GM19043 (cell line): ENCODE measurements around the gene DDX31.
"Not testable (repeated sequence)": the region's sequence is repeated elsewhere in the genome, so short reads cannot be mapped to it uniquely, and the experiment has no call there.

Experiments
- ATAC-seq: cut with Tn5 transposase; IDR thresholded peaks from one replicate; pipeline ENCODE4 v1.9.1; 2021; ENCODE audit warnings: low read depth; ENCODE audit not compliant: unreplicated experiment

The DDX31 gene

GRCh38 chr9:132669698-132670456 lies at the start of gene DDX31:
Gene DDX31 (minus strand): TSS chr9:132669983. CDS start chr9:132669934, 49 bp downstream.
- peak; percentile 68 for ATAC-seq

- not testable (repeated sequence) for ATAC-seq
Observed at GRCh38 chr9:132718381-132718928, 48.7 kb upstream of the DDX31 start.

GRCh38 chr9:132717326-132717945 lies 47.7 kb upstream of the DDX31 start:
- ATAC-seq: no peak

DNA sequence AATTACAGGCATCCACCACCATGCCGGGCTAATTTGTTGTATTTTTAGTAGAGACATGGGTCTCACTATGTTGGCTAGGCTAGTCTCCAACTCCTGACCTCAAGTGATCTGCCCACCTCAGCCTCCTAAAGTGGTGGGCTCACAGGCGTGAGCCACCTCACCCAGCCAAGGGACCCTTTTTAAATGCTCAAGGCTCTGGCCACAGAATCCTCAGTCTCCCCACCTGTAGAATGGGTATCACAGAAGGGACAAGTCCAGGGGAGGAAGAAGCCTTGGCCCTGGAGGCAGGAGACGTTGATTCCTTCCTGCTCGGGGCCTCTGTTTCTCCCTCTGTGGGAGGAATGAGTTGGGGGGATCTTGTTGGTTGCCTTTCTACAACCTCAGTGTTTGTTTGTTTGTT lies 46.2 kb upstream of the DDX31 start:
- no peak for ATAC-seq

GRCh38 chr9:132712753-132713152 lies 43.0 kb upstream of the DDX31 start:
- ATAC-seq: no peak

DNA sequence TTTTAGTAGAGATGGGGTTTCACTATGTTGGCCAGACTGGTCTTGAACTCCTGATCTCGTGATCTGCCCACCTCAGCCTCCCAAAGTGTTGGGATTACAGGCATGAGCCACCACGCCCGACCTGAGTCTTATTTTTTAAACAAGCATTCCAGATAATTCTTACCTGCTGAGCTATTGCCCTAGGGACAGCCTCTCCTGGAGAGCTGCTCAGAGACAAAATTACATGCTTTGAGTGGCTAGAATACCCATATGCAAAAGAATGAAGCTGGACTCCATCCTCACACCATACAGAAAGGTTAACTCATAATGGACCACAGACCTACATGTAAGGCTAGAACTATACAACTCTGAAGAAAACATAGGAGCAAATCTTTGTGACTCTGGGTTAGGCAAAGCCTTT lies 42.1 kb upstream of the DDX31 start:
- ATAC-seq: no peak

DNA sequence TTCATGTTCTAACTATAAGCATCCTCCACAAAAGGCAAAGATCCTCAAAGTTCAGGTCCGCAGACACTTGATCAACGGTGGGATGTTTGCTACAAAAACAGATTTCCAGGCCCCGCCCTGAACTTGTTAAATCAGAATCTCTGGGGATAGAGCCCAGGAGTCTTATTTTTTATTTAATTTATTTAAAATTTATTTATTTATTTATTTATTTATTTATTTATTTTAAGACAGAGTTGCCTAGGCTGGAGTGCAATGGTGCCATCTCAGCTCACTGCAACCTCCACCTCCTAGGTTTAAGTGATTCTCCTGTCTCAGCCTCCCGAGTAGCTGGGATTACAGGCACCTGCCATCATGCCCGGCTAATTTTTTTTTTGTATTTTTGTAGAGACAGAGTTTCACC lies 41.4 kb upstream of the DDX31 start:
- ATAC-seq: not testable (repeated sequence)

DNA sequence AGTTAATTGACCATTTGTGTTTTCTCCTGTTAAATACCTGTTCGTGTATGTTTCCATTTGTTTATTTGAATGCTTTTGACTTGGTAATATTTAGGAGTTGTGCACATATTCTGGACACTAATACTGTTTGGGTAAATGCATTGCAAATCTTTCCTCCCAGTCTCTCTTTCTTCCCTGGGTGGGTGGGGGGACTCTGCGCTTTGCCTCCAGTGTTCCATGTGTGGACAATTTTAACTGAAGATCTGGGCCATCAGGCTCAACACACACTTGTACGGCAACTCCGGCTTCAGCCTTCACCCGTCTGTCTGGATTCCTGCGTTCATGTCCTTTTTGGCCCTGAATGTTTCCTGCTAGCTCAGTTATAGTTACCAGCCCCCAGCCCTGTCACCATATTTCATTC lies 40.5 kb upstream of the DDX31 start:
- no peak for ATAC-seq

GRCh38 chr9:132708769-132709430 lies 39.1 kb upstream of the DDX31 start:
- no peak for ATAC-seq

GRCh38 chr9:132708239-132708638 lies 38.5 kb upstream of the DDX31 start:
- no peak for ATAC-seq

- ATAC-seq: no peak
Observed at GRCh38 chr9:132703336-132703735, 33.6 kb upstream of the DDX31 start.

GRCh38 chr9:132702254-132702653 lies 32.5 kb upstream of the DDX31 start:
- ATAC-seq: no peak

DNA sequence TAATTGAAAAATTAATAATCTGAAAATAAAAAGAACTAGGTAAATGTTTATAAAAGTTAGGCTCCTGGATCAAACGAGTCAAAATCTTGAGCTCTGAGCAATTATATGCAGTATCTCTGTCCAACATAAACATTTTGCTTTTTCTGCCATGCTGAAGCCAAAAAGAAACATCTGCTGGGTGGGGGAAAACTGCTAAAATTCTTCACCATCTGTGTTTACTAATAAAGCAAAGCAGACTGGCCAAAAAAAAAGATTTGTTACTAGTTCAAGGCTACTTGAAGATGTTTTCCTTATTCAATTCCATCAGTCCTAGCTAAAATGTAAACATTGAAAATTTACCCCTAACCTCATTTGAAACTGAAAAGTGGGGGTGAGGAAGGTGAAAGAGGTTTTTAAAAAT lies 30.2 kb upstream of the DDX31 start:
- no peak for ATAC-seq

DNA sequence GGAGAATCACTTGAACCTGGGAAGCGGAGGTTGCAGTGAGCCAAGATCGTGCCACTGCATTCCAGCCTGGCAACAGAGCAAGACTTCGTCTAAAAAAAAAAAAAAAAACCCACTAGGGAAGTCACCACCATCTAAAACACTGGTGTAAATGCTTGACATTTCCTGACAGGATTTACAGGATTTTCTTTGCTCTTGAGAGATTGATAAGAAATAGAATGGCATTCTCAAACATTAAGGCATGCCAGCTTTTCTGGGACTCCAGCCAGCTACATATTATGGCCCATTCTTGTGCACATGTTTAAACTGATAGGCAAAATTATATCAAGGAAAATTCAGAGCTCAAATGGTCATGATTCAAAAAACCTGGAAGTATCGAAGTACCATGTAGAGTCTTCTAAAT lies 29.2 kb upstream of the DDX31 start:
- ATAC-seq: no peak

DNA sequence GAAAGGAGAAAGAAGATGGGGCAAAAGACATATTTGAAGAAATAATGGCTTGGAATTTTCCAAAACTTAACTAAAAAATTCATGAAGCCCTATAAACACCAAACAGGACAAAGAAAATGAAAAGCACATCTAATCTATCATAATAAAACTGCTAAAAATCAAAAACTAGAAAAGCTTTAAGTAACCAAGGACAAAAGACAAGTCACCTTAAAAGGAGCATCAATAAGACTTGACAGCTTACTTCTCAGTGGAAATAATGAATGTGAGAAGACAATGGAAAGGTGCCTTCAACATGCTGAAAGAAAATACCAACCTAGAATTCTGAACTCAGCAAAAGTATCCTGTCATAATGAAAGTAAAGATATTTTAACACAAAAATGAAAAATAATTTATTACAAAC lies 27.4 kb upstream of the DDX31 start:
- ATAC-seq: no peak

DNA sequence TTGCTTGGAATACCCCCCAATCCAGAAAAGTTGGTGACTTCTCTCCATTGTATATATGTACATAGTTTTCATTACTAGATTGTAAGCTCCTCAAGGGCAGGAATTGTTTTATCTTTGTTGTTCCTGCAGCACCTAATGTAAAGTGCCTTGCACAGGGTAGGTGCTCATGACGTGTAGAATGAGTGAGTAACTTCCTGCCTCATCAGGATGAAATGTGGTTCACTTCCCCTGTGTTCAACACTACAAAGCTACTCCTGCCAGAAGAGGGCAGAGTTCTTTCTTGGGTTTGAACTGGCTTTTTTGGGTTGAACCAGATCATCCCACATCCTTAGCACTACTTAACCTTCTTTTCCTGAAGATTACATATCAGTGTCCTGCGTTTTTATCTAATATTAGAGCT lies 24.4 kb upstream of the DDX31 start:
- ATAC-seq: no peak

DNA sequence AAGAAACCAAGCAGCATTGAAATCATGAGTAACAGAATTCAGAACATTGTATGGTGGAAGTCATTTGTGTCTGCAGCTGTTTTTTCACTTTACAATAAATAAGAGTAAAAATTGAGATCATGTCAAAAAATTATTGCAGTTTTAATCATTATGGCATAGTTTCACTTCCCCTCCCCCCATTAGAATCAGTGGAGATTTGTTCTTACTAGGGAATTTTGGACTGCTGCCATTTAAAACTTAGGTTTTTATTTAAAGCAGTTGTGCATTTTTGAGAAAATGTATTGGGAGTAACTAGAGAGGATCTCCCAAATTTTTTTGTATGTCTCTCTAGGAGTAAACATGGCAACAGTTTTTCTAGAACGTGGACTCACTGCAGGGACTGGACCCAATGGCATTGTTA lies 20.9 kb upstream of the DDX31 start:
- no peak for ATAC-seq

- ATAC-seq: no peak
Observed at GRCh38 chr9:132683873-132684272, 14.1 kb upstream of the DDX31 start.

DNA sequence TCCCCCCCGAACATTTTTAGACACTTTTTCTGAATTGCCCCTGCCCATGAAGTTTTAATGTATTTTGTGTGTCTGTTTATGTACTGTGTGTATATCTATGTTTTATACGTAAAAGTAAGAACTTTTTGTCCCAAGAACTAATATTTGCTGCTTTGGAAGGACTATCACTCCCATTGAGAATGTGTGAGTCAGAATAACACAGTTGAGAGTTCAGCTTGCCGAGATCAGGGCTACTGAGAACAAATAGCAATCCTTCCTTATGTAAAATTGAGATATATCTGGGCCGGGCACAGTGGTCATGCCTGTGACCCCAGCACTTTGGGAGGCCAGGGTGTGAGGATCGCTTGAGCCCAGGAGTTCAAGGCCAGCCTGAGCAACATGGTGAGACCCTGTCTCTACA lies 11.8 kb upstream of the DDX31 start:
- no peak for ATAC-seq

DNA sequence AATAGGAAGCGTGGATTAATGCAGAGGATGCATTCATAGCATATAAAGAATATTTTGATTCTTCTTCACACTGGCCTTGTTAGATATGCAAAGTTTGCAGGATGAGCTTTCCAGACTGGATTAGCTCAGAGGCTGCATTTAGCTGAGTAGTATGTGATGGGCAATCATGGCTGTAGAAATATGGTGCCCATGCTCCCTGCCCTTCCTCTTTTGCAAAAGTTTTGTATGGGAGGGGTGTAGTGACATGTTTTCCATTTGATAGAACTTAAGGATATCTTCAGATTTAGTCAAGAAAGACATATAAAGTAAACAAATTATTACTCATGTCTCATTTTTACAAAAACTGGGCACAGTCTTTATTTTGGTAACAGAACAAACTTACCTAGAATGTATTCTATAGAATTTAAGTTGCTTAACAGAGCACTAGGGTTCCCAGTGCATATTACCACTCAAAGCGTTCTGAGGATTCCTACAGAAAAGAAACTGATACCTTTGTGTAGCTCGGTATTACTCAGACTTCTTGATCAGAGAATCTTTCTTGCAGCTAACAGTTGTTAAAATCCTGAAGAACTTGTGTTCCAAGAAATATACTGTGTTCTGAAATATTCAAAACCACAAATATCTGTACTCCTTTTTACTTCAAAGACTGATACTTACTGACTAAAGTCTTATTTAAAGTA lies 10.3 kb upstream of the DDX31 start:
- no peak for ATAC-seq

DNA sequence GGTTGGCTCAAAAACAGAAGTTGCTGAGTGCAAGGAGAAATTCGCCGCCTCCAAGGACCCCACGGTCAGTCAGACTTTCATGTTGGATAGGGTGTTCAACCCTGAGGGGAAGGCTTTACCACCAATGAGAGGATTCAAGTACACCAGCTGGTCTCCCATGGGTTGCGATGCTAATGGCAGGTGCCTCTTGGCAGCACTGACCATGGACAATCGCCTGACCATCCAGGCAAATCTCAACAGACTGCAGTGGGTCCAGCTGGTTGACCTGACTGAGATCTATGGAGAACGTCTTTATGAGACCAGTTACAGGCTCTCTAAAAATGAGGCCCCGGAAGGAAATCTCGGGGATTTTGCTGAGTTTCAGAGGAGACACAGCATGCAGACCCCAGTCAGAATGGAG lies 8.2 kb upstream of the DDX31 start:
- no peak for ATAC-seq
